ENCODE measurements around the gene PDZD2. TPM values are rescaled to one million over a fixed set of nuclear protein-coding genes. Genes with fewer than 3 reads are reported as not detected.
"Not testable (repeated sequence)": the region's sequence is repeated elsewhere in the genome, so short reads cannot be mapped to it uniquely, and the experiment has no call there.

The PDZD2 gene
- total and polyA plus RNA-seq, 2 experiments from 2014 or later = 1.7 to 4.0 TPM

DNA sequence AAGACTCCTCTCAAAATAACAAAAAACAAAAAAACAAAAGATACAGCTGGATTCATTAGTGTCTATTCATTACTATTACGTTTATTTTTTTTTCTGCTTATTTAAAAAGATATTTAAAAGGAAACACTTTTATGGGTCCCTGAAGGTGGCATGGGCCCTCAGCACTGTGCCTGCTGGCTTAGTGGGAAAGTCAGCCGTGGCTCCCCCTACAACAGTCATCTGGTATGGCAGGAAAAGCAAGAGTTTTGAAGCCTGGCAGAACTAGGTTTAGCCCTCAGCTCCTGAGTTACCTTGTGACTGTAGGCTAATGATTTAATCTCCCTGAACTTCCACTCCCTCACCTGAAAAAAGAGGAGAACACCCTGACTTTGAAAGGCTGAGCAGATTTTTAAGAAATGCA, 399.6 kb downstream of the PDZD2 start:
- Histone ChIP-seq H3K9me2 (replicated peaks; ENCODE audit: insufficient read depth) (no peaks in the 10 kb centered on the region), H3K9me3 (ENCODE audit: low read depth) (no peaks in the 10 kb centered on the region), H3K27me3 (no peaks in the 10 kb centered on the region), H2AFZ (no peak overlapping the region), H3K36me3 (replicated peaks; ENCODE audit: insufficient read depth, low read depth) (no peaks in the 10 kb centered on the region), H3K79me2 (no peaks in the 10 kb centered on the region), H4K20me1 (ENCODE audit: insufficient read depth, poor library complexity, severe bottlenecking) (no peaks in the 10 kb centered on the region), H3K4me3 (no peak overlapping the region), H3K27ac (no peak overlapping the region), H3K4me2 (no peak overlapping the region), H3K4me1 (ENCODE audit: insufficient read depth) (no peaks in the 10 kb centered on the region)
- 96% methylated on average over 2 of the region's 2 CpGs for WGBS (ENCODE audit: low lambda C conversion rate, missing lambda C conversion rate)
- DNase-seq (ENCODE audit: low spot score) = no peak
- TF ChIP-seq, protein P1, sequence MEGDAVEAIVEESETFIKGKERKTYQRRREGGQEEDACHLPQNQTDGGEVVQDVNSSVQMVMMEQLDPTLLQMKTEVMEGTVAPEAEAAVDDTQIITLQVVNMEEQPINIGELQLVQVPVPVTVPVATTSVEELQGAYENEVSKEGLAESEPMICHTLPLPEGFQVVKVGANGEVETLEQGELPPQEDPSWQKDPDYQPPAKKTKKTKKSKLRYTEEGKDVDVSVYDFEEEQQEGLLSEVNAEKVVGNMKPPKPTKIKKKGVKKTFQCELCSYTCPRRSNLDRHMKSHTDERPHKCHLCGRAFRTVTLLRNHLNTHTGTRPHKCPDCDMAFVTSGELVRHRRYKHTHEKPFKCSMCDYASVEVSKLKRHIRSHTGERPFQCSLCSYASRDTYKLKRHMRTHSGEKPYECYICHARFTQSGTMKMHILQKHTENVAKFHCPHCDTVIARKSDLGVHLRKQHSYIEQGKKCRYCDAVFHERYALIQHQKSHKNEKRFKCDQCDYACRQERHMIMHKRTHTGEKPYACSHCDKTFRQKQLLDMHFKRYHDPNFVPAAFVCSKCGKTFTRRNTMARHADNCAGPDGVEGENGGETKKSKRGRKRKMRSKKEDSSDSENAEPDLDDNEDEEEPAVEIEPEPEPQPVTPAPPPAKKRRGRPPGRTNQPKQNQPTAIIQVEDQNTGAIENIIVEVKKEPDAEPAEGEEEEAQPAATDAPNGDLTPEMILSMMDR (IDR thresholded peaks at IDR 0.05; ENCODE audit: poor library complexity) = no peak
- TF ChIP-seq EZH2phosphoT487 (IDR thresholded peaks at IDR 0.05; ENCODE audit: low read depth, severe bottlenecking, unreplicated experiment) (no peak), EZH2 (IDR thresholded peaks at IDR 0.05; ENCODE audit: borderline replicate concordance) (no peak)

DNA sequence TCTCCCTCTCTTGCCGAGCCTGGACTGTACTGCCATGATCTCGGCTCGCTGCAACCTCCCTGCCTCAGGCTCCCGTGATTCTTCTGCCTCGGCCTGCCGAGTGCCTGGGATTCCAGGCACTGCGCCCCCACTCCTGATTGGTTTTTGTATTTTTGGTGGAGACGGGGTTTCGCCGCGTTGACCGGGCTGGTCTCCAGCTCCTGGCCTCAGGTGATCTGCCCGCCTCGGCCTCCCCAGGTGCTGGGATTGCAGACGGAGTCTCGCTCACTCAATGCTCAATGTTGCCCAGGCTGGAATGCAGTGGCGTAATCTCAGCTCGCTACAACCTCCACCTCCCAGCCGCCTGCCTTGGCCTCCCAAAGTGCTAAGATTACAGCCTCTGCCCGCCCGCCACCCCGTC, 400.2 kb downstream of the PDZD2 start:
- not testable (repeated sequence) for DNase-seq (ENCODE audit: low spot score); H3K4me3 ChIP-seq; H3K36me3 ChIP-seq (replicated peaks; ENCODE audit: insufficient read depth, low read depth); H3K27me3 ChIP-seq; H2AFZ ChIP-seq; H3K4me1 ChIP-seq (ENCODE audit: insufficient read depth); H3K9me2 ChIP-seq (replicated peaks; ENCODE audit: insufficient read depth); H3K27ac ChIP-seq; H3K9me3 ChIP-seq (ENCODE audit: low read depth); H3K4me2 ChIP-seq; H4K20me1 ChIP-seq (ENCODE audit: insufficient read depth, poor library complexity, severe bottlenecking); H3K79me2 ChIP-seq
- 98% methylated on average over 21 of the region's 22 CpGs for WGBS (ENCODE audit: low lambda C conversion rate, missing lambda C conversion rate)

GRCh38 chr5:32039601-32040000, 400.7 kb downstream of the PDZD2 start:
- not testable (repeated sequence) for H3K36me3 ChIP-seq (replicated peaks; ENCODE audit: insufficient read depth, low read depth); H4K20me1 ChIP-seq (ENCODE audit: insufficient read depth, poor library complexity, severe bottlenecking); H3K4me2 ChIP-seq; H3K9me2 ChIP-seq (replicated peaks; ENCODE audit: insufficient read depth); H3K4me1 ChIP-seq (ENCODE audit: insufficient read depth); H3K4me3 ChIP-seq; H3K79me2 ChIP-seq; DNase-seq (ENCODE audit: low spot score); H3K27me3 ChIP-seq; H3K9me3 ChIP-seq (ENCODE audit: low read depth); H2AFZ ChIP-seq; H3K27ac ChIP-seq
- WGBS (ENCODE audit: low lambda C conversion rate, missing lambda C conversion rate) = 94% methylated on average over 12 of the region's 26 CpGs

GRCh38 chr5:32040181-32040695, 401.3 kb downstream of the PDZD2 start:
- H4K20me1 ChIP-seq (ENCODE audit: insufficient read depth, poor library complexity, severe bottlenecking); H3K27me3 ChIP-seq: not testable (repeated sequence)
- WGBS (ENCODE audit: low lambda C conversion rate, missing lambda C conversion rate) = 99% methylated on average over 28 of the region's 31 CpGs

GRCh38 chr5:32042551-32042961, 403.6 kb downstream of the PDZD2 start:
- Histone ChIP-seq H3K4me1 (ENCODE audit: insufficient read depth) (no peaks in the 10 kb centered on the region), H3K36me3 (replicated peaks; ENCODE audit: insufficient read depth, low read depth) (no peaks in the 10 kb centered on the region), H3K4me2 (no peak overlapping the region), H3K9me3 (ENCODE audit: low read depth) (no peaks in the 10 kb centered on the region), H3K27ac (no peak overlapping the region), H3K27me3 (no peaks in the 10 kb centered on the region), H2AFZ (no peak overlapping the region), H3K4me3 (no peak overlapping the region), H3K79me2 (no peaks in the 10 kb centered on the region), H4K20me1 (ENCODE audit: insufficient read depth, poor library complexity, severe bottlenecking) (no peaks in the 10 kb centered on the region), H3K9me2 (replicated peaks; ENCODE audit: insufficient read depth) (no peaks in the 10 kb centered on the region)
- WGBS (ENCODE audit: low lambda C conversion rate, missing lambda C conversion rate) = 79% methylated on average over 7 of the region's 7 CpGs
- DNase-seq (ENCODE audit: low spot score) = no peak
- TF ChIP-seq, protein P1 (IDR thresholded peaks at IDR 0.05; ENCODE audit: poor library complexity) = no peak
- no peak for TF ChIP-seq EZH2 (IDR thresholded peaks at IDR 0.05; ENCODE audit: borderline replicate concordance)
- no peak for TF ChIP-seq EZH2phosphoT487 (IDR thresholded peaks at IDR 0.05; ENCODE audit: low read depth, severe bottlenecking, unreplicated experiment)

More at GRCh38 chr5:32040181-32040695, 401.3 kb downstream of the PDZD2 start:
- not testable (repeated sequence) for H3K4me1 ChIP-seq (ENCODE audit: insufficient read depth); H3K4me2 ChIP-seq; H3K27ac ChIP-seq; DNase-seq (ENCODE audit: low spot score); H3K4me3 ChIP-seq; H3K9me2 ChIP-seq (replicated peaks; ENCODE audit: insufficient read depth); H3K79me2 ChIP-seq; H2AFZ ChIP-seq; H3K36me3 ChIP-seq (replicated peaks; ENCODE audit: insufficient read depth, low read depth); H3K9me3 ChIP-seq (ENCODE audit: low read depth)

Data from hepatocyte (in vitro differentiated cells).